CD4-positive, alpha-beta T cell treated with Interleukin-10 for 1 hour (primary cell): ENCODE results near the gene SLC7A7.
"Not testable (repeated sequence)": the region's sequence is repeated elsewhere in the genome, so short reads cannot be mapped to it uniquely, and the experiment has no call there.

Experiments
- DNase-seq: peaks from one replicate; pipeline ENCODE4 v3.0.0-alpha.2; 2020

The SLC7A7 gene

GRCh38 chr14:22748206-22748605 lies 67.0 kb downstream of the SLC7A7 start:
- DNase-seq, result no peak

DNA sequence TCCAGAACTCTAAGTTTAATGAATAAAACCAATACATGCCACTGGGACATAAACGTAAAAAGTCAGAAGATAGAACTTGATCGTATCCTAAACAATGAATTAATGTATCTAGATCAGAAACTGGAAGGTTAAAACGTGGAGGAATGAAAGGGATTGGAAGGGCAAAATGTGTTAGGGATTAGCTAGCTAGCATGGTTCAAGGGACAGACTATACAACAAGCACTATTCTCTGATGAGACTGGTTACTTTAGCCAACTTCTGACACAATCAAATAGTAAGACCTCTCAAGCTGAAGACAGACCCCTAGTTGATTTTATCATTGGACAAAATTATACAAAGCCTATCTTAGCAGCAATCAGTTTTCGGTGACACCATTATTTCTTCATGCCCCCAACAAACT lies 67.5 kb downstream of the SLC7A7 start:
- no peak for DNase-seq

DNA sequence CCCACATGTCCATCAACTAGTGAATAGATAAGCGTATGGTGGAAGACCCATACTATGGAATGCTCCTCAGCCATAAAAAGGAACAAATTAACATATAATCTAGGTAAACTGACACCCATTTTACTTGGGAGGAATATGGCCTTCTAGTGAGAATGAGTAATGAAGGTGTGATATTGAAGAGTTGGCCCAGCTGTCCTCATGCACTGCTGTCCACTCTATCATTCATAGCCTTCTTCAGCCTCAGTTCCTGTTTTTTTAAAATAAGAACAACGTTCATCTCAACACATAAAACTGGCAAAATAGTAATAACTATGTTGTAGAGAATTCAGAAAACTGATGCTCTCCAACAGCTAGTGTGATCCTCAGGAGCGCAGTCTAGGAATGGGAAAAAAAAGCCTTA lies 75.2 kb downstream of the SLC7A7 start:
- no peak for DNase-seq

GRCh38 chr14:22739423-22739822 lies 75.8 kb downstream of the SLC7A7 start:
- DNase-seq, result no peak

DNA sequence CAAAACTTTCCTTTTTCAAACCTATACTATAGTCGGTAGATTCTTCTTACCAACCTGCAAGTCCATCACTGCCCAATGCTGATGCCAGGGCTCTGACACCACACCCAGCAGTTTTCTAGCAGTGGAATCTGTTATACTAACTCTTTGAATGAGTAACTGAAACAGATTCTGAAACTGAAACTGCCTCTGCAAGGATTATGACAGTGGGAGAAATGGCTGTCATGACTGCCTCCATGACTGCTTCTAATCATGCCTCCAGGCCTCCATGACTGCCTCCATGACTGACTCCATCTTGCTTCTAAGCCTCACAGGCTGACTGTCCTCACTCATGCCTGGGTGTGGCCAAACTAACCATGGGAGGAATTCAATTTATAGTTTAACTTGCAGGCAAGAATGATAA lies 78.2 kb downstream of the SLC7A7 start:
- no peak for DNase-seq

DNA sequence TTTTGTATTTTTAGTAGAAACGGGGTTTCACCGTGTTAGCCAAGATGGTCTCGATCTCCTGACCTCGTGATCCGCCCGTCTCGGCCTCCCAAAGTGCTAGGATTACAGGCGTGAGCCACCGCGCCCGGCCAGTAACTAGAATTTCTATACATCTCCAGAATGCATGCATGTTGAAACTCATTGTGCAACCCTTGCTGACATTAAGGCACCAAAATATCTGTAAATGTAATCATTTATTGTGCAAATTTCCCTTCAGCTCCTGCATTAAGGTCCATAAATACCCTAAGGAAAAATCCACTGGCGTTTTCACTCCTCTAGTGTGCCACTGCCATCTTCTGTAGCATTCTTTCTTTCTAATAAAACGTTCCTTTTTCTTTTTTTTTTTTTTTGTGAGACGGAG lies 78.9 kb downstream of the SLC7A7 start:
- DNase-seq, result not testable (repeated sequence)

- no peak for DNase-seq
Measured at GRCh38 chr14:22735096-22735495, 80.1 kb downstream of the SLC7A7 start.

DNA sequence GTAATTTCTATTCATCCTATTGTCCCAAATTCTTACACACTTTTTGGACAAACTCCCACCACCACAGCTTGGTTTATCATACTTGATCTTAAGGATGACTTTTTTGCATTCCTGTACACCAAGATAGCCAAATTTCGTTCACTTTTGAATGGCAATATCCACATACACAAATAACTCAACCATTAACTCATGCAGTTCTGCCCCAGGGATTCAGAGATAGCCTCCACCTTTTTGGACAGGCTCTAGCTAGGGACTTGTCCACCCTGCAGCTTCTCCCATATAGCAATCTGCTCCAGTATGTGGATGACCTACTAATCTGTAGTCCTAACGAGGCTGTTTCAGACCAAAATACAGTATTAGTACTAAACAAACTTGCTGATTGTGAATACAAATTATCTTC lies 81.4 kb downstream of the SLC7A7 start:
- DNase-seq, result no peak

- not testable (repeated sequence) for DNase-seq
Measured at GRCh38 chr14:22732062-22732461, 83.2 kb downstream of the SLC7A7 start.

DNA sequence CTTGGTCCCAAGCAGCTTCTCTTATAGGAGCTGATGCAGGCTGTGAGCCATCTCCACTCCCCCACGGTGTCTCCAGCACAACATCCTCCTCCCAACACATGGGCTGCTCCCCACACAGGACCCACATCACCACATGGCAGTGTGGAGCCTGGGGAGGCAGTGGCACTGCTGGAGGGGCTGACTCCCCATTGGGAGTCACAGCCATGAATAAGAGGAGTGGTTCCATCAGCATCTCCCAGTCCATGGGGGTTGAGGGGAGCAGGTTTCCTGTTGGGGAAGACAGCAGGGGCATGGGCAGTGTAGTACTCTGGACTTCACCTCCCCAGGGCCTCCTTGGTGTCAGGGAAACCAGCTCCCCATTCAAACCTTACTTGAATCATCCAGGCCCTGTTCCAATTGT lies 89.2 kb downstream of the SLC7A7 start:
- no peak for DNase-seq

GRCh38 chr14:22725374-22725773 lies 89.9 kb downstream of the SLC7A7 start:
- not testable (repeated sequence) for DNase-seq

GRCh38 chr14:22724847-22725246 lies 90.4 kb downstream of the SLC7A7 start:
- not testable (repeated sequence) for DNase-seq

DNA sequence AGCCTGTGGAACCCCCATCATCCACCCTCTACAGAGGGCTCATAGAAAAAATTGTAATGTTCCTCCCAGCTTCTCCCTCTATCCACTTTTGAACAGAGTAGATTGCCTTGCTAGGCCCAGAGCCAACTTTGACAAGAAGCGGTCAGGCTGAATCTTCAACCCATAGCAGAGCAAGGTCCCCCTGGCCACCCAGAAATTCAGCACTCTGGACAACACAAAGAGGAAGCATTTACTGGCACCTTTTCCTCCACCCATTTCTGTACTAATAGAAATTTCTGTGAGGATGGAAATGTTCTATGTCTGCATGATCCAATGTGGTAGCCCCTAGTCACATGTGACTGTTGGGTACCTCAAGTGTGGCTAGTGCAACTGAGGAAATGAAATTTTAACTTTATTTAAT lies 91.4 kb downstream of the SLC7A7 start:
- DNase-seq, result no peak
